Adrenal gland (tissue), 12 donors: Measurements from ENCODE around the gene VWA5B1. TPM values are rescaled to one million over a fixed set of nuclear protein-coding genes. Genes with fewer than 3 reads are reported as not detected.

Experiments
- DNase-seq, 7 donors: peaks; one replicate each; pipeline ENCODE4 v3.0.0-alpha.2; 2019 to 2020
- H3K27ac ChIP-seq, 5 donors: fragments of 200-600 bp; sonication (generic) in 4 of 5; 1 replicate in 3 of 5; 2 replicates in 2 of 5; pipeline versions ENCODE4 v1.5.1 to v1.8.0; 2016 to 2020; ENCODE audit warnings: mild to moderate bottlenecking in 1 of 5
- H3K27me3 ChIP-seq: fragments of 200-600 bp; 2 replicates; pipeline ENCODE4 v1.8.0; 2021
- H3K36me3 ChIP-seq, 2 donors: fragments of 200-600 bp; replicated peaks in 1 of 2; 1 replicate in 1 of 2; 2 replicates in 1 of 2; pipeline versions ENCODE4 v1.5.1 to v1.8.0; 2018 to 2022
- H3K4me1 ChIP-seq, 2 donors: fragments of 200-600 bp; replicated peaks in 1 of 2; 1 replicate in 1 of 2; 2 replicates in 1 of 2; pipeline versions ENCODE4 v1.5.1 to v1.8.0; 2018 to 2021
- H3K4me3 ChIP-seq, 4 donors: fragments of 200-600 bp; sonication (generic) in 3 of 4; one replicate each; pipeline ENCODE4 v1.5.1; 2016 to 2018
- H3K9me3 ChIP-seq, 3 donors: fragments of 200-600 bp; sonication (generic) in 1 of 3; replicated peaks in 1 of 3; 1 replicate in 2 of 3; 2 replicates in 1 of 3; pipeline versions ENCODE4 v1.5.1 to v1.8.0; 2016 to 2021
- POLR2A ChIP-seq, 2 donors: fragments of 450-650 bp; IDR thresholded peaks; one replicate each; pipeline ENCODE4 v1.6.1; 2017; ENCODE audit warnings: antibody characterized with exemption in 2 of 2, mild to moderate bottlenecking in 2 of 2, moderate library complexity in 1 of 2
- WGBS, 4 donors: extraction: QIAGEN DNeasy Blood & Tissue Kit in 2 of 4; methylation state at CpG; one replicate each; pipeline versions ENCODE4 v1.1.5 to v1.1.7; 2013 to 2017; 5-methylcytosine and 5-hydroxymethylcytosine counted together
- intact Hi-C, 2 donors: fragments of 100-400 bp; cut with DNase I; formaldehyde crosslinking; loops; one replicate each; pipeline versions ENCODE4 v1.14.1 to v1.15.0; 2022 to 2023
- polyA plus RNA-seq, 3 donors: library from polyadenylated mRNA; stranded (reverse); fragments of 200-250 nt in 2 of 3; fragments of 350-450 nt in 1 of 3; fragmentation: Illumina TruSeq in 1 of 3; extraction: RNeasy Lipid Tissue Mini Kit (QIAGEN cat#74804) in 1 of 3; gene quantifications; one replicate each; pipeline ENCODE4 v1.2.3, GENCODE V29; 2013 to 2014
- total RNA-seq, 9 donors: library from RNA; depleted of rRNA in 4 of 9; stranded (reverse); fragments of >200 nt in 4 of 9; fragments of 120-200 nt in 1 of 9; fragmentation: NEBNext Ultra II Directional in 1 of 9; extraction: Animal tissue kit (Norgen Biotek cat#: 25700) in 1 of 9; gene quantifications; one replicate each; pipeline versions ENCODE4 v1.1.0 to v1.2.4, GENCODE V29; 2013 to 2023
- TF ChIP-seq, protein P1 (sequence below), 6 experiments: fragments of 450-650 bp in 4 of 6; fragments of 200-600 bp in 2 of 6; sonication (generic) in 1 of 6; IDR thresholded peaks; 1 replicate in 5 of 6; 2 replicates in 1 of 6; pipeline versions ENCODE4 v1.5.1 to v1.8.0; 2016 to 2021; ENCODE audit warnings: antibody characterized with exemption in 6 of 6, mild to moderate bottlenecking in 2 of 6, moderate library complexity in 1 of 6
- donor health status: healthy with polysubstance abuse.
- donor health status: Bipolar disorder and iron deficiency.
- donor health status: DM: yes; HTN: yes; CAD: no.
- donor health status: DM: no; HTN: no; CAD: no.
- donor health status: DM: no; HTN: no; CAD: no.
- donor health status: DM: yes; HTN: yes; CAD: no.

VWA5B1 gene
- total and polyA plus RNA-seq, 12 donors = 0.07 to 2.5 (median 0.26) TPM; not detected in 5

- intact Hi-C loops = no loop called here
- no peaks in the 10 kb centered on the region for H3K27me3 ChIP-seq
- H3K9me3 ChIP-seq = no peaks in the 10 kb centered on the region
- no peak overlapping the region for H3K27ac ChIP-seq
- TF ChIP-seq, protein P1, sequence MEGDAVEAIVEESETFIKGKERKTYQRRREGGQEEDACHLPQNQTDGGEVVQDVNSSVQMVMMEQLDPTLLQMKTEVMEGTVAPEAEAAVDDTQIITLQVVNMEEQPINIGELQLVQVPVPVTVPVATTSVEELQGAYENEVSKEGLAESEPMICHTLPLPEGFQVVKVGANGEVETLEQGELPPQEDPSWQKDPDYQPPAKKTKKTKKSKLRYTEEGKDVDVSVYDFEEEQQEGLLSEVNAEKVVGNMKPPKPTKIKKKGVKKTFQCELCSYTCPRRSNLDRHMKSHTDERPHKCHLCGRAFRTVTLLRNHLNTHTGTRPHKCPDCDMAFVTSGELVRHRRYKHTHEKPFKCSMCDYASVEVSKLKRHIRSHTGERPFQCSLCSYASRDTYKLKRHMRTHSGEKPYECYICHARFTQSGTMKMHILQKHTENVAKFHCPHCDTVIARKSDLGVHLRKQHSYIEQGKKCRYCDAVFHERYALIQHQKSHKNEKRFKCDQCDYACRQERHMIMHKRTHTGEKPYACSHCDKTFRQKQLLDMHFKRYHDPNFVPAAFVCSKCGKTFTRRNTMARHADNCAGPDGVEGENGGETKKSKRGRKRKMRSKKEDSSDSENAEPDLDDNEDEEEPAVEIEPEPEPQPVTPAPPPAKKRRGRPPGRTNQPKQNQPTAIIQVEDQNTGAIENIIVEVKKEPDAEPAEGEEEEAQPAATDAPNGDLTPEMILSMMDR (IDR thresholded peaks at IDR 0.05) = no peak
- TF ChIP-seq POLR2A (IDR thresholded peaks at IDR 0.05) = no peak
- WGBS, 4 donors = 71 to 81% (median 80%) methylated on average over 5 of the region's 5 CpGs
- no peak for DNase-seq
- no peak overlapping the region for H3K4me3 ChIP-seq
- H3K36me3 ChIP-seq = no peaks in the 10 kb centered on the region
- no peaks in the 10 kb centered on the region for H3K4me1 ChIP-seq
Observed at GRCh38 chr1:20334103-20334502, 43.4 kb downstream of the VWA5B1 start.

DNA sequence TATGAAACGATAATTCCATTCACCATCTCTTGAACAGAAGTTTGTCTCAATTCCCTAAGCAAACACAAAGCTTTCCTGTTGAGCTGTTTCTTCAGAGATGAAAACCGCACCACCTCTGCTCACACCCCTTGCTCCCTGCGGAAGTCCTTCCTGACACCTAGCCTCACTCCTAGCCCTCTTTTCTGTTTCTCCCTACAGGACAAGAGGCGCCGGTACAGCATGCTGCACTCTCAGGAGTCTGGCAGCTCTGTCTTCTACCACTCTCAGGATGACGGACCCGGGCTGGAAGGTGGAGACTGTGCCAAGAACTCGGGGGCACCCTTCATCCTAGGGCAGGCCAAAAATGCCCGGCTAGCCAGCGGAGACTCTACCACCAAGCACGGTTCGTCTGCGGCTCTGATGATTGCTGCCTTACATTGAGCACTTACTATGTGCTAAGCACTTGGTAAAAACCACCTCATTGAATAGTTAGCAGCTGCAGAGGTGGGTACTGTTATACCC is 45.5 kb downstream of the VWA5B1 start:
- DNase-seq = no peak
- intact Hi-C loops = no loop called here

GRCh38 chr1:20337581-20337980 is 46.9 kb downstream of the VWA5B1 start:
- no peak overlapping the region for H3K27ac ChIP-seq
- H3K9me3 ChIP-seq = no peaks in the 10 kb centered on the region
- no peak for DNase-seq
- H3K36me3 ChIP-seq = no peaks in the 10 kb centered on the region
- no peak for TF ChIP-seq POLR2A (IDR thresholded peaks at IDR 0.05)
- TF ChIP-seq, protein P1 (IDR thresholded peaks at IDR 0.05) = no peak
- no peaks in the 10 kb centered on the region for H3K4me1 ChIP-seq
- intact Hi-C loops = no loop called here
- WGBS, 4 donors = 73 to 81% (median 78%) methylated on average over 5 to 7 of the region's 7 CpGs
- no peak overlapping the region for H3K4me3 ChIP-seq
- H3K27me3 ChIP-seq = no peaks in the 10 kb centered on the region

More for the DNA sequence above, 45.5 kb downstream of the VWA5B1 start:
- Histone ChIP-seq H3K36me3 (no peaks in the 10 kb centered on the region), H3K27me3 (no peaks in the 10 kb centered on the region), H3K9me3 (no peaks in the 10 kb centered on the region), H3K27ac (no peak overlapping the region), H3K4me1 (no peaks in the 10 kb centered on the region), H3K4me3 (no peak overlapping the region)
- no peak for TF ChIP-seq POLR2A (IDR thresholded peaks at IDR 0.05)
- TF ChIP-seq, protein P1 (IDR thresholded peaks at IDR 0.05) = no peak
- 78 to 89% (median 87%) methylated on average over 11 to 13 of the region's 13 CpGs for WGBS, 4 donors

- Histone ChIP-seq H3K27me3 (no peaks in the 10 kb centered on the region), H3K36me3 (no peaks in the 10 kb centered on the region), H3K4me3 (no peak overlapping the region), H3K9me3 (no peaks in the 10 kb centered on the region), H3K27ac (no peak overlapping the region), H3K4me1 (peaks cover 0 to 4% of the 10 kb centered on the region in 2 donors)
- no peak for DNase-seq
- 70 to 92% (median 78%) methylated on average over 5 to 9 of the region's 9 CpGs for WGBS, 4 donors
- intact Hi-C loops = no loop called here
- TF ChIP-seq, protein P1 (IDR thresholded peaks at IDR 0.05) = no peak
- no peak for TF ChIP-seq POLR2A (IDR thresholded peaks at IDR 0.05)
Observed at GRCh38 chr1:20339811-20340457, 49.3 kb downstream of the VWA5B1 start.
